Fibroblast of lung (primary cell): ENCODE measurements around the gene AGXT. TPM values are rescaled to one million over a fixed set of nuclear protein-coding genes. Genes with fewer than 3 reads are reported as not detected.

ENCODE experiments used
- DNase-seq, 2 donors: peaks; one replicate each; pipeline versions ENCODE4 v3.0.0 to v3.0.0-alpha.2; 2010; ENCODE audit warnings: low read depth in 2 of 2
- H2AFZ ChIP-seq: 2 replicates; pipeline ENCODE4 v1.5.1; 2012; ENCODE audit warnings: low read length, control low read depth, inconsistent platforms
- H3K27ac ChIP-seq: 2 replicates; pipeline ENCODE4 v1.5.1; 2011; ENCODE audit warnings: low read length, control low read depth; ENCODE audit not compliant: insufficient read depth
- H3K27me3 ChIP-seq: 2 replicates; pipeline ENCODE4 v1.5.1; 2011; ENCODE audit warnings: mild to moderate bottlenecking, low read length; ENCODE audit not compliant: control insufficient read depth, insufficient read depth
- H3K36me3 ChIP-seq: 2 replicates; pipeline ENCODE4 v1.5.1; 2011; ENCODE audit warnings: low read length; ENCODE audit not compliant: control insufficient read depth, insufficient read depth
- H3K4me1 ChIP-seq: 2 replicates; pipeline ENCODE4 v1.5.1; 2011; ENCODE audit warnings: low read length; ENCODE audit not compliant: control insufficient read depth, insufficient read depth; ENCODE audit errors: extremely low read depth
- H3K4me2 ChIP-seq: 2 replicates; pipeline ENCODE4 v1.5.1; 2011; ENCODE audit warnings: low read length, control low read depth; ENCODE audit not compliant: insufficient read depth; ENCODE audit errors: extremely low read depth
- H3K4me3 ChIP-seq, 4 experiments: fragments of 200-600 bp in 1 of 4; sonication (generic) in 1 of 4; replicated peaks in 1 of 4; 2 replicates each; pipeline ENCODE4 v1.5.1; 2011 to 2016; ENCODE audit warnings: low read length in 4 of 4, low read depth in 3 of 4, mild to moderate bottlenecking in 3 of 4, control low read depth in 2 of 4, inconsistent platforms in 1 of 4, mixed read lengths in 1 of 4; ENCODE audit not compliant: insufficient read depth in 1 of 4; ENCODE audit errors: control extremely low read depth in 1 of 4
- H3K79me2 ChIP-seq: 2 replicates; pipeline ENCODE4 v1.5.1; 2012; ENCODE audit warnings: mild to moderate bottlenecking, low read length, inconsistent platforms; ENCODE audit not compliant: control insufficient read depth, insufficient read depth
- H3K9ac ChIP-seq: 2 replicates; pipeline ENCODE4 v1.5.1; 2011; ENCODE audit warnings: mild to moderate bottlenecking, low read length, control low read depth; ENCODE audit not compliant: insufficient read depth
- H3K9me3 ChIP-seq: 2 replicates; pipeline ENCODE4 v1.5.1; 2012; ENCODE audit warnings: low read depth, low read length; ENCODE audit not compliant: control insufficient read depth, insufficient read depth
- H4K20me1 ChIP-seq: 2 replicates; pipeline ENCODE4 v1.5.1; 2011; ENCODE audit warnings: low read length; ENCODE audit not compliant: control insufficient read depth, insufficient read depth; ENCODE audit errors: extremely low read depth
- CTCF ChIP-seq, 2 donors: IDR thresholded peaks in 1 of 2; conservative IDR thresholded peaks in 1 of 2; 1 replicate in 1 of 2; 2 replicates in 1 of 2; pipeline ENCODE4 v1.5.1; 2011 to 2012; ENCODE audit warnings: low read length in 2 of 2, control low read depth in 1 of 2, inconsistent platforms in 1 of 2, low read depth in 1 of 2, mild to moderate bottlenecking in 1 of 2
- EZH2 ChIP-seq: IDR thresholded peaks from 2 replicates; pipeline ENCODE4 v1.5.1; 2012; ENCODE audit warnings: low read length, control low read depth, mild to moderate bottlenecking; ENCODE audit errors: missing control alignments
- polyA plus RNA-seq, 2 donors: library from polyadenylated mRNA; depleted of rRNA in 1 of 2; stranded (reverse) in 1 of 2; unstranded in 1 of 2; fragments of >200 nt; gene quantifications; 2 replicates each; pipeline ENCODE4 v1.2.1, GENCODE V29; 2011 to 2012; ENCODE audit warnings: missing spikeins in 1 of 2
- total RNA-seq: library from RNA; depleted of rRNA; stranded (reverse); fragments of >200 nt; gene quantifications from 2 replicates; pipeline ENCODE4 v1.2.1, GENCODE V29; 2014

The AGXT gene
- total and polyA plus RNA-seq, 2 donors (not counting 1 experiment from before 2014, with no cell fraction given), result not detected

GRCh38 chr2:240906141-240906910 is 37.7 kb downstream of the AGXT start, which contains the start of gene CROCC2:
Gene CROCC2 (plus strand): TSS chr2:240906336. CDS start chr2:240906514, 178 bp downstream.
- Histone ChIP-seq H3K27ac (no peak within 1 kb of the TSS), H3K4me2 (no peak within 1 kb of the TSS), H3K4me1 (no peaks in the 10 kb centered on the region), H2AFZ (no peak within 1 kb of the TSS), H3K36me3 (no peaks in the 10 kb centered on the region), H3K4me3 (no peak within 1 kb of the TSS), H4K20me1 (no peaks in the 10 kb centered on the region), H3K9me3 (no peaks in the 10 kb centered on the region), H3K79me2 (no peaks in the 10 kb centered on the region), H3K27me3 (no peaks in the 10 kb centered on the region), H3K9ac (no peak within 1 kb of the TSS)
- no peak for TF ChIP-seq CTCF (conservative IDR thresholded peaks at IDR 0.05 in 1 of 2, IDR thresholded peaks at IDR 0.05 in 1 of 2; ENCODE audit: low read depth in 1 of 2, low read length in 2 of 2)
- TF ChIP-seq EZH2, result no peak
- DNase-seq, result no peak

- Histone ChIP-seq H3K9me3 (no peaks in the 10 kb centered on the region), H3K9ac (no peak overlapping the region), H4K20me1 (no peaks in the 10 kb centered on the region), H3K4me2 (no peak overlapping the region), H3K27me3 (no peaks in the 10 kb centered on the region), H3K79me2 (no peaks in the 10 kb centered on the region), H3K27ac (no peak overlapping the region), H2AFZ (no peak overlapping the region), H3K4me1 (no peaks in the 10 kb centered on the region), H3K4me3 (no peak overlapping the region), H3K36me3 (no peaks in the 10 kb centered on the region)
- TF ChIP-seq CTCF (conservative IDR thresholded peaks at IDR 0.05 in 1 of 2, IDR thresholded peaks at IDR 0.05 in 1 of 2; ENCODE audit: low read depth in 1 of 2, low read length in 2 of 2), result no peak
- TF ChIP-seq EZH2, result no peak
- DNase-seq, result no peak
Measured at GRCh38 chr2:240906911-240907590, 38.4 kb downstream of the AGXT start.

- no peak overlapping the region for H3K27ac ChIP-seq
- no peaks in the 10 kb centered on the region for H3K27me3 ChIP-seq
- no peaks in the 10 kb centered on the region for H3K9me3 ChIP-seq
- no peaks in the 10 kb centered on the region for H3K36me3 ChIP-seq
- H3K9ac ChIP-seq, result no peak overlapping the region
- no peak overlapping the region for H3K4me2 ChIP-seq
- TF ChIP-seq CTCF (conservative IDR thresholded peaks at IDR 0.05 in 1 of 2, IDR thresholded peaks at IDR 0.05 in 1 of 2; ENCODE audit: low read depth in 1 of 2, low read length in 2 of 2), result no peak
- no peak for TF ChIP-seq EZH2
- H4K20me1 ChIP-seq, result no peaks in the 10 kb centered on the region
- no peak overlapping the region for H3K4me3 ChIP-seq
- H3K79me2 ChIP-seq, result no peaks in the 10 kb centered on the region
- no peak overlapping the region for H2AFZ ChIP-seq
- no peak for DNase-seq
- peaks cover 6% of the 10 kb centered on the region for H3K4me1 ChIP-seq
Measured at GRCh38 chr2:240909216-240909974, 40.8 kb downstream of the AGXT start.
